NCI-H1436 (cell line): Measurements from ENCODE around the gene CHRNG.
A peak's percentile ranks its signal among the peaks of the same experiment; 100 is the strongest.

Experiments used
- DNase-seq: peaks from one replicate; lab custom pipeline; 2025; lab: John Stamatoyannopoulos, UW

The CHRNG gene

DNA sequence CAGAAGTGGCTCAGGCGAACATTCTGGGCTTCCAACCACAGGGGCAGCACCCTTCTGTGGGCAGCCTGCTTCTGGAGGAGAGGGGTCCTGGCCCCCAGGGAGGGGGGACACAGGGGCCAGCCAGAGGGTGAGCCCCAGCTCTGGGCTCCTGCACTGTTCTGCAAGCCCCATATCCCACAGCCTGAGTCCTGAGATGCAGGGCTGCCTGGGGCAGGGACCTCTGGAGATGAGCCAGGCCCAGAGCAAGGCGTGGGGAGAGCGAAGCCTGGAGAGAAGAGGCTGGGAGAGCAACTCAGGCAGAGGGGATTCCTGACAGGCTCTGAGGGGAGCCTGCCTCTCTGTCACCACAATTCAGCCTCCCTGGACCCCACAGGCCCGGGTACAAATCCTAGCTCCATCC lies 32.8 kb upstream of the CHRNG start:
- no peak for DNase-seq

GRCh38 chr2:232508251-232508650 lies 31.2 kb upstream of the CHRNG start:
- DNase-seq, result no peak

GRCh38 chr2:232511336-232511890 lies 28.1 kb upstream of the CHRNG start:
- peak; percentile 58 for DNase-seq

DNA sequence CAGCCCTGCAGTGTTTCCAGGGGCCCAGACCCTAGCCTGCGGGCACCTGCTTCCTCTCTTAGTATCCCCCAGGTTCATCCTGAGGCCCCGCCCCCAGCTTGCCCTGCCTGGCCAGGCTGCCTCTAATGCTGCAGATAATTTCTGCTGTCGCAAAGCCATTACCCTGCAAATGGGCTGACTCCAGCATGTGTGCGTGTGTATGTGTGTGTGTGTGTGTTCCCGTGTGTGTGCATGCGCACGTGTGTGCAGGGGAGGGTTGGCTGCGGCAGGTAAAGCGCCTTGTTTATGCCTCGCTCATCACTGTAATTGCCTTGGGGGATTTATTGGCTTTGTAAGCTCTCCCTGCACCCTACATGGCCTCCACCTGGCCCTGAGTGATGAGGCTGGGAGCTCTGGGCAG lies 26.9 kb upstream of the CHRNG start:
- peak; percentile 78 for DNase-seq

DNA sequence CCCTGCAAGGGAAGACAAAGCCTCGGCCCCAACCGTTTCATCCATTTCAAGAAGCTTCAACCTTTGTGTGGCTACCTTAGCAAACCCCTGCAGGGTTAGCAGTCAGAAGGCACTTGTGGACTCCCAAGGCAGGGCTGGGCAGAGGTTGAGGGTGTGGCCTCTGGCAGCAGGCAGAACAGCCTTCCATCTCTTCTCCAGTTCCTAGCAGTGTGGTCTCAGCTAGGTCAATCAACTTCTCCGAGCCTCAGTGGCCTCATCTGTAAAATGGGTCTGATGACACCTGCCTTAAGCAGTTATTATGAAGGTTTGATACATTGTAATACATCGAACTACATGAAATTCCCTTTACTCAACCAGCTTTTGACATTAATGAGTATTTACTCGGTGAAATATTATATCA lies 26.1 kb upstream of the CHRNG start:
- no peak for DNase-seq

GRCh38 chr2:232515639-232516038 lies 23.9 kb upstream of the CHRNG start:
- no peak for DNase-seq

- DNase-seq, result no peak
Observed at GRCh38 chr2:232516551-232516950, 22.9 kb upstream of the CHRNG start.

GRCh38 chr2:232518844-232519243 lies 20.6 kb upstream of the CHRNG start:
- no peak for DNase-seq

DNA sequence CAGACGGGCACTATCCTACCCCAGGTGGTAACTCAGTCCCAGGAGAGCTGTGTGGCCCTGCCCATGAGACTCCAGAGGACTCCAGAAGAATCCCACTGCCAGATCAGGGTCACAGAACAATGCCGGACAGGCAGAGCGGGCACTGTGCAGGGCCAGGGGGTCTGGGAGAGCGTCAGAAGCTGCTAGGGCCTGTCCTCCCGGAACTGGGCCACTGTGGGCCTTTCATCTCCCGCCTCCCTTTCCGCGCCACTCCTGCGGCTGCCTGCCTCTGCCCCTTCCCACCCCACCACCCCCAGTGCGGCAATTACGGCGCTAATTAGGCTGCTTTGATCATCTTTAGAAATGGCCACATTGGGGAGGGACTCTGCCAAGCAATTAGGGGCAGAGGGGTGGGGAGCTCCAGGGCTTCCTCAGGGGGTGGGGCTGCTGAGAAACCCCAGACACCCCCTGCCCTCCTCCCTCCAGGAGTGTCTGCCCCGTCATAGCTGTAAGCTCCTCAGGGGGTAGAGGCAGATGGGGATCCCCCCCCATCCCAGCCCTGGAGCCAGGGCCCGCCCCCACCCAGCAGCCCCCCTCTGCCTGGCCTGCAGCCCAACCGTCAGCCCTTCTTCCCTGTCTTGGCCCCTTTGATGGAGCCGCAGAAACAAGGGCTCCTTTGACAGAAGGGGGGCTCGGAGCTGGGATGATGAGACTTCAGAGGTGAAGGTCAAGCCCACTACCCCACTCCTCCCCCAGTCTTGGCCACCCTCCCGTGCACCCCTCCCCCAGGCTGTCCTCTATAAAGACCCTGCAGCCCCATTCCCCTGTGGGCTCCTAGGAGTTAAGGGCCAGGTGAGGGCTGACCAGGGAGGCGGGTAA lies 19.7 kb upstream of the CHRNG start, which contains the start of gene PRSS56:
PRSS56 (plus strand) TSS at position 808 of the 858 bp plus-strand sequence. CDS start 211 bp downstream, outside the sequence.
- DNase-seq, result peak; percentile 48

DNA sequence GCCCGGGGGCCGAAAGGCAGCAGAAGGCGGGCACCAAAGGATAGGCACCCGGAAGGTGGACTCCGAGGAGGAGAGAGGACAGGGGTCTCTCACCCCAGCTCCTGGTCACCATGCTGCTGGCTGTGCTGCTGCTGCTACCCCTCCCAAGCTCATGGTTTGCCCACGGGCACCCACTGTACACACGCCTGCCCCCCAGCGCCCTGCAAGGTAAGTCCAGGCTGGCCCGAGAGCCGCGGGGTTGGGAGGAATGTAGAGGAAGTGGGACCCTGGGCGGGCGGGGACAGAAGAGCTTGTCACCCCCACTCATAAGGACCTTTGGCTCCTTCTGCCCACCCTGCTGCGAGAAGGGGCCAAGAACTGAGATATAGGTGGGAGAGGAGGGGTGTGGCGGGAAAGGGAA lies 19.0 kb upstream of the CHRNG start:
- no peak for DNase-seq

- DNase-seq, result no peak
Observed at GRCh38 chr2:232521098-232521497, 18.4 kb upstream of the CHRNG start.

DNA sequence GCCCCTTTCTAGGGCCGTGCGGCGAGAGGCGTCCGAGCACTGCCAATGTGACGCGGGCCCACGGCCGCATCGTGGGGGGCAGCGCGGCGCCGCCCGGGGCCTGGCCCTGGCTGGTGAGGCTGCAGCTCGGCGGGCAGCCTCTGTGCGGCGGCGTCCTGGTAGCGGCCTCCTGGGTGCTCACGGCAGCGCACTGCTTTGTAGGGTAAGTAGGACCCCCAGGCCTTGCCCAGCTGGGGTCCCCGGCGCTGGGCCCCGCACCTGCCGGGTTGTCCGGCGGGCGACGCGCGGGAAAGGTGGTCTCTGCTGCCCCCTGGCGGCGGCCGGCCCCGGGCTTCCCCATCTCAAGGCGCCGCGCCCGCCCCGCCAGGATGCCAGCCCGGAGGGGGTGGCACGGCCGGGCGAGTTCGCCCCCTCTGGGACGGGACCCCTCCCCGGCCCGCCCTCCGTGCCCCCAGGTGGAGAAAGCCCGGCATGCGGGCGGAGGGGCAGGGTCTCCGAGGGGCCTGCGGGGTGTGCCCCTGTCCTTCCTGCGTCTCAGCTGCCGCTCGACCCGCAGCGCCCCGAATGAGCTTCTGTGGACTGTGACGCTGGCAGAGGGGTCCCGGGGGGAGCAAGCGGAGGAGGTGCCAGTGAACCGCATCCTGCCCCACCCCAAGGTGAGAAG lies 17.4 kb upstream of the CHRNG start:
- DNase-seq, result peak; percentile 18

- no peak for DNase-seq
Observed at GRCh38 chr2:232522623-232523401, 16.7 kb upstream of the CHRNG start.

DNA sequence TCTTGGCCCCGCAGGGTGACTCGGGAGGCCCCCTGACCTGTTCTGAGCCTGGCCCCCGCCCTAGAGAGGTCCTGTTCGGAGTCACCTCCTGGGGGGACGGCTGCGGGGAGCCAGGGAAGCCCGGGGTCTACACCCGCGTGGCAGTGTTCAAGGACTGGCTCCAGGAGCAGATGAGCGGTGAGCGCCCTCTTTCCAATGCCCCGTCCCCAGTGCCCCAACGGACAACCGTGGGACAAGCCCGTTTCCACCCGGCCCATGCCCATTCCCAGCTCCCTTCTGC lies 16.1 kb upstream of the CHRNG start:
- DNase-seq, result no peak

DNA sequence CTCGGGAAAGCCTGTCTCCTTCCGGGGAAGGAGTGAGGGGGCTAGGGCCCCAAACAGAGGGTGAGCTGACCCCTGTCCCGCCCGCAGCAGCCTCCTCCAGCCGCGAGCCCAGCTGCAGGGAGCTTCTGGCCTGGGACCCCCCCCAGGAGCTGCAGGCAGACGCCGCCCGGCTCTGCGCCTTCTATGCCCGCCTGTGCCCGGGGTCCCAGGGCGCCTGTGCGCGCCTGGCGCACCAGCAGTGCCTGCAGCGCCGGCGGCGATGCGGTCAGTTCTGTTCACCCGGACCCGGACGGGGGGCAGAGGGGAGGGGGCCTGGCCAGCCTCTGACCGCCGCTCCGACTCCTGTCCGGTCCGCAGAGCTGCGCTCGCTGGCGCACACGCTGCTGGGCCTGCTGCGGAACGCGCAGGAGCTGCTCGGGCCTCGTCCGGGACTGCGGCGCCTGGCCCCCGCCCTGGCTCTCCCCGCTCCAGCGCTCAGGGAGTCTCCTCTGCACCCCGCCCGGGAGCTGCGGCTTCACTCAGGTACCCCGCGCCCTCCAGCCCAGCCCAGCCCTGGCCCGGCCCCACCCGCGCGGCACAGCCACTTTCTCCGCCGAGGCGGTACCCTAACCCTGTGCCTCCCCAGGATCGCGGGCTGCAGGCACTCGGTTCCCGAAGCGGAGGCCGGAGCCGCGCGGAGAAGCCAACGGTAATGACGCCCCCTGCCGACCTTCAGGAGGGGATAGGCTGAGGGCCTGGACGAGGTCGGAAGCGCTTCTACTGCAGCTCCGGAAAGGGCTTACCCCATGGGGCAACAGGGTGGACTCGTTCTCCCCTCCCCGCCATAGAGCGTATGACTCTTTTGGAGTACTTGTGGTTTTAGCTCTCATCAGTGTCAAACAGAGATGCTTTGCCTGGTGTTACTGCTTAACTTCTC lies 15.6 kb upstream of the CHRNG start:
- no peak for DNase-seq

- DNase-seq, result no peak
Observed at GRCh38 chr2:232524771-232525170, 14.7 kb upstream of the CHRNG start.

GRCh38 chr2:232525199-232525598 lies 14.3 kb upstream of the CHRNG start:
- DNase-seq, result no peak

- DNase-seq, result no peak
Observed at GRCh38 chr2:232525791-232526371, 13.6 kb upstream of the CHRNG start, which contains the start of gene CHRND. TSS of gene CHRND (plus strand) at chr2:232526160. CDS start at chr2:232526216, 56 bp downstream.

GRCh38 chr2:232526372-232526941 lies 13.0 kb upstream of the CHRNG start:
- DNase-seq, result no peak

DNA sequence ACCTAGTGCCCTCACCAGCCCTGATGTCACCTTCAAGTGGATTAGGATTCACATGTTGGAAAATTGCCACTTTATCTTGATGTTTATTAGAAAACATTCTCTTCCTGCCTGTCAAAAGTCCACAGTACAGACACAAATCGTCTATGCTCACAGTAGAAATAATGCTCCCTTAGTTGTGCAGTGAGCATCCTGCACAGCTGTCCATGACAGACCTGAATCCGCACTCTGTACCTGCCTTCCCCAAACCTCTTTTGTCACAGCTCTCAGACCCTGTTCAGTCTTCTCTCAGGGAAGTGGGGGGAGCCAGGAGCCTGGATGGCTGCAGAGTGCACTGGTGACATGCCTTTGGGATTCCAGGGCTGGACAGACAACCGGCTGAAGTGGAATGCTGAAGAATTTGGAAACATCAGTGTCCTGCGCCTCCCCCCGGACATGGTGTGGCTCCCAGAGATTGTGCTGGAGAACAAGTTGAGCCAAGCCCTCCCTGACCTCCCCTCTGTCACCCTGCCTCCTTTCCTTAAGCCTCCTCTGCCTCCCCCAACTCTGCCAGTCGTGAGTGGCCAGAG lies 11.5 kb upstream of the CHRNG start:
- no peak for DNase-seq
